OCI-LY7 (cell line): Measurements from ENCODE around the gene FHOD3. TPM values are rescaled to one million over a fixed set of nuclear protein-coding genes. Genes with fewer than 3 reads are reported as not detected.

Experiments
- BruUV-seq: library from RNA; stranded (reverse); fragments of 400-500 nt; replicated peaks from 2 replicates; lab custom pipeline; 2021; lab: Mats Ljungman, UMichigan
- CTCF ChIA-PET: fragments of 300-600 bp; sonication (Branson Sonifier 250); formaldehyde crosslinking; loops from one replicate; lab custom pipeline; 2022; ENCODE audit warnings: antibody characterized with exemption; ENCODE audit not compliant: unreplicated experiment; lab: Charles Lee
- POLR2A ChIA-PET: fragments of 300-600 bp; sonication (Branson Sonifier 250); formaldehyde crosslinking; loops from one replicate; lab custom pipeline; 2022; ENCODE audit warnings: antibody characterized with exemption; lab: Charles Lee
- DNase-seq: peaks from one replicate; pipeline ENCODE4 v3.0.0-alpha.2; 2015; ENCODE audit warnings: low spot score
- H2AFZ ChIP-seq: fragments of 200-600 bp; sonication (generic), shearing (Covaris generic); 2 replicates; pipeline ENCODE4 v1.6.1; 2014; ENCODE audit warnings: mild to moderate bottlenecking, antibody characterized with exemption, low read length, moderate library complexity
- H3K27ac ChIP-seq: fragments of 200-600 bp; sonication (generic); 2 replicates; pipeline ENCODE4 v1.5.1; 2014; ENCODE audit warnings: mixed run types, low read depth, mild to moderate bottlenecking, moderate library complexity, low read length, inconsistent platforms; ENCODE audit not compliant: poor library complexity, severe bottlenecking
- H3K36me3 ChIP-seq: fragments of 200-600 bp; sonication (generic); 2 replicates; pipeline ENCODE4 v1.6.1; 2014; ENCODE audit warnings: mild to moderate bottlenecking, antibody characterized with exemption, low read length, moderate library complexity, mixed read lengths; ENCODE audit not compliant: insufficient read depth
- H3K4me1 ChIP-seq: fragments of 200-600 bp; sonication (generic); 2 replicates; pipeline ENCODE4 v1.5.1; 2014; ENCODE audit warnings: mild to moderate bottlenecking, low read length; ENCODE audit not compliant: insufficient read depth, poor library complexity, severe bottlenecking
- H3K4me2 ChIP-seq: fragments of 200-600 bp; sonication (generic); 2 replicates; pipeline ENCODE4 v1.6.1; 2014; ENCODE audit warnings: mild to moderate bottlenecking, low read length
- H3K4me3 ChIP-seq: fragments of 200-600 bp; sonication (generic); 2 replicates; pipeline ENCODE4 v1.5.1; 2014; ENCODE audit warnings: mild to moderate bottlenecking, low read depth, low read length; ENCODE audit not compliant: poor library complexity, severe bottlenecking
- H3K79me2 ChIP-seq: fragments of 200-600 bp; sonication (generic); 2 replicates; pipeline ENCODE4 v1.6.1; 2016; ENCODE audit warnings: low read depth, mild to moderate bottlenecking, low read length, moderate library complexity, mixed read lengths; ENCODE audit not compliant: insufficient read depth
- H3K9me2 ChIP-seq: fragments of 200-600 bp; sonication (generic); 2 replicates; pipeline ENCODE4 v1.6.1; 2016; ENCODE audit warnings: mild to moderate bottlenecking, low read length, mixed read lengths; ENCODE audit not compliant: insufficient read depth
- H3K9me3 ChIP-seq: fragments of 200-600 bp; sonication (generic); 2 replicates; pipeline ENCODE4 v1.6.1; 2014; ENCODE audit warnings: mild to moderate bottlenecking, mixed run types, low read length, mixed read lengths
- H4K20me1 ChIP-seq: fragments of 200-600 bp; sonication (generic); 2 replicates; pipeline ENCODE4 v1.6.1; 2014; ENCODE audit warnings: mild to moderate bottlenecking, antibody characterized with exemption, low read length, moderate library complexity, mixed read lengths; ENCODE audit not compliant: insufficient read depth
- EZH2phosphoT487 ChIP-seq: fragments of 200-600 bp; sonication (generic); IDR thresholded peaks from 2 replicates; pipeline ENCODE4 v1.6.1; 2018; ENCODE audit warnings: low read depth, borderline replicate concordance, mild to moderate bottlenecking, mixed run types, antibody characterized with exemption, low read length, moderate library complexity, mixed read lengths
- intact Hi-C: fragments of 100-400 bp; cut with micrococcal nuclease; formaldehyde crosslinking; loops from one replicate; pipeline ENCODE4 v1.10.0; 2022; ENCODE audit not compliant: unreplicated experiment
- total RNA-seq, 2 experiments: library from RNA; depleted of rRNA in 1 of 2; stranded (reverse); fragments of >200 nt in 1 of 2; shearing (Covaris generic) in 1 of 2; gene quantifications; 2 replicates each; pipeline ENCODE4 v1.2.3, GENCODE V29; 2014 to 2022
- TF ChIP-seq, protein P1 (sequence below): fragments of 200-600 bp; sonication (generic); conservative IDR thresholded peaks from 2 replicates; pipeline ENCODE4 v1.5.1; 2014; ENCODE audit warnings: mild to moderate bottlenecking, antibody characterized with exemption, low read length, moderate library complexity, mixed read lengths

Gene FHOD3
- total RNA-seq, 2 experiments from 2014 or later = 0.06 to 2.4 TPM

DNA sequence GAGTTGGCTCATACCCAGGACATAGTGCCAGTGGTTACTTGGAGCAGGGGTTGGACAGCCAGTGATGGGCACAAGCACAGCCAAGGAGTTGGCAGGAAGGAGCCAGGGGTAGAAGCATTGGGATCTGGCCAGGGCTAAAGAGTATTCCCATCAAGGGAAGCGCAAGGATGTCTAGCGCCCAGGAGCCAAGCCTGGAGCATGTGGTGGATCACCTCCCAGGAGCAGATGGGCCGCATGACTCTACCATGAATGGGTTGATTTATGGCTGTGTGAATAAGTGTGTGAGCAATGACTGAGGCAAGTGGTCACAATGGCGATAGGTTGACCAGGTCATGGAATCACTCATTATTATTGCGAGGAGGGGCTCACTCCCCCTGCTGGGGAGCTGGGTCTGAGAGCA, 111.1 kb downstream of the FHOD3 start:
- Histone ChIP-seq H3K4me3 (no peak overlapping the region), H3K27ac (no peak overlapping the region), H3K36me3 (no peaks in the 10 kb centered on the region), H3K9me3 (no peaks in the 10 kb centered on the region), H3K9me2 (no peaks in the 10 kb centered on the region), H3K4me1 (no peaks in the 10 kb centered on the region), H3K4me2 (no peak overlapping the region), H2AFZ (no peak overlapping the region), H4K20me1 (no peaks in the 10 kb centered on the region), H3K79me2 (no peaks in the 10 kb centered on the region)
- TF ChIP-seq, protein P1, sequence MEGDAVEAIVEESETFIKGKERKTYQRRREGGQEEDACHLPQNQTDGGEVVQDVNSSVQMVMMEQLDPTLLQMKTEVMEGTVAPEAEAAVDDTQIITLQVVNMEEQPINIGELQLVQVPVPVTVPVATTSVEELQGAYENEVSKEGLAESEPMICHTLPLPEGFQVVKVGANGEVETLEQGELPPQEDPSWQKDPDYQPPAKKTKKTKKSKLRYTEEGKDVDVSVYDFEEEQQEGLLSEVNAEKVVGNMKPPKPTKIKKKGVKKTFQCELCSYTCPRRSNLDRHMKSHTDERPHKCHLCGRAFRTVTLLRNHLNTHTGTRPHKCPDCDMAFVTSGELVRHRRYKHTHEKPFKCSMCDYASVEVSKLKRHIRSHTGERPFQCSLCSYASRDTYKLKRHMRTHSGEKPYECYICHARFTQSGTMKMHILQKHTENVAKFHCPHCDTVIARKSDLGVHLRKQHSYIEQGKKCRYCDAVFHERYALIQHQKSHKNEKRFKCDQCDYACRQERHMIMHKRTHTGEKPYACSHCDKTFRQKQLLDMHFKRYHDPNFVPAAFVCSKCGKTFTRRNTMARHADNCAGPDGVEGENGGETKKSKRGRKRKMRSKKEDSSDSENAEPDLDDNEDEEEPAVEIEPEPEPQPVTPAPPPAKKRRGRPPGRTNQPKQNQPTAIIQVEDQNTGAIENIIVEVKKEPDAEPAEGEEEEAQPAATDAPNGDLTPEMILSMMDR = no peak
- no peak for TF ChIP-seq EZH2phosphoT487
- POLR2A ChIA-PET = no interaction called here
- CTCF ChIA-PET = no interaction called here
- BruUV-seq = no TSS peak
- no peak for DNase-seq
- intact Hi-C loops = no loop called here

- no peak for TF ChIP-seq EZH2phosphoT487
- TF ChIP-seq, protein P1 = no peak
- BruUV-seq = no TSS peak
- ChIA-PET CTCF (no interaction called here), POLR2A (no interaction called here)
- Histone ChIP-seq H3K27ac (no peak overlapping the region), H3K4me2 (no peak overlapping the region), H2AFZ (no peak overlapping the region), H4K20me1 (no peaks in the 10 kb centered on the region), H3K36me3 (no peaks in the 10 kb centered on the region), H3K9me3 (no peaks in the 10 kb centered on the region), H3K4me3 (no peak overlapping the region), H3K79me2 (no peaks in the 10 kb centered on the region), H3K9me2 (no peaks in the 10 kb centered on the region), H3K4me1 (no peaks in the 10 kb centered on the region)
- intact Hi-C loops = no loop called here
- no peak for DNase-seq
Observed at GRCh38 chr18:36409779-36410178, 112.3 kb downstream of the FHOD3 start.

- DNase-seq = no peak
- Histone ChIP-seq H3K4me2 (no peak overlapping the region), H3K27ac (no peak overlapping the region), H2AFZ (no peak overlapping the region), H3K4me3 (no peak overlapping the region), H3K4me1 (no peaks in the 10 kb centered on the region), H3K79me2 (no peaks in the 10 kb centered on the region), H4K20me1 (no peaks in the 10 kb centered on the region), H3K9me3 (no peaks in the 10 kb centered on the region), H3K9me2 (no peaks in the 10 kb centered on the region), H3K36me3 (no peaks in the 10 kb centered on the region)
- ChIA-PET CTCF (no interaction called here), POLR2A (no interaction called here)
- TF ChIP-seq, protein P1 = no peak
- no peak for TF ChIP-seq EZH2phosphoT487
- BruUV-seq = no TSS peak
- intact Hi-C loops = no loop called here
Observed at GRCh38 chr18:36410346-36410745, 112.8 kb downstream of the FHOD3 start.
